Prostate gland (tissue), 2 donors: ENCODE measurements around the gene SLC37A4. TPM values are rescaled to one million over a fixed set of nuclear protein-coding genes. Genes with fewer than 3 reads are reported as not detected.

ENCODE experiments used
- DNase-seq: peaks from one replicate; pipeline ENCODE4 v3.0.0-alpha.2; 2019; ENCODE audit warnings: low spot score
- H3K27ac ChIP-seq, 2 donors: fragments of 200-600 bp; sonication (generic); 2 replicates each; pipeline ENCODE4 v1.5.1; 2017 to 2019
- H3K27me3 ChIP-seq: fragments of 200-600 bp; sonication (generic); replicated peaks from 2 replicates; pipeline ENCODE4 v1.5.1; 2019; ENCODE audit not compliant: insufficient read depth
- H3K36me3 ChIP-seq, 2 donors: fragments of 200-600 bp; sonication (generic); 1 replicate in 1 of 2; 2 replicates in 1 of 2; pipeline versions ENCODE4 v1.5.1 to v1.8.1; 2017 to 2019
- H3K4me1 ChIP-seq: fragments of 200-600 bp; sonication (generic); replicated peaks from 2 replicates; pipeline ENCODE4 v1.5.1; 2019
- H3K4me3 ChIP-seq, 2 donors: fragments of 200-600 bp; sonication (generic); 2 replicates each; pipeline ENCODE4 v1.5.1; 2017 to 2019
- H3K9me3 ChIP-seq: fragments of 200-600 bp; sonication (generic); 2 replicates; pipeline ENCODE4 v1.5.1; 2017
- POLR2A ChIP-seq: fragments of 450-650 bp; IDR thresholded peaks from one replicate; pipeline ENCODE4 v1.6.1; 2016; ENCODE audit warnings: antibody characterized with exemption, mild to moderate bottlenecking
- POLR2AphosphoS5 ChIP-seq: sonication (generic); formaldehyde crosslinking; IDR thresholded peaks from one replicate; pipeline ENCODE4 v1.6.1; 2017; ENCODE audit warnings: antibody characterized with exemption
- WGBS: methylation state at CpG from one replicate; pipeline ENCODE4 v1.1.5; 2018; 5-methylcytosine and 5-hydroxymethylcytosine counted together
- intact Hi-C: fragments of 100-400 bp; cut with DNase I; formaldehyde crosslinking; loops from one replicate; pipeline ENCODE4 v1.14.2; 2022
- total RNA-seq, 2 donors: library from RNA; depleted of rRNA; stranded (reverse); fragments of >200 nt; gene quantifications; one replicate each; pipeline ENCODE4 v1.1.0, GENCODE V29; 2016
- TF ChIP-seq, protein P1 (sequence below), 4 experiments: fragments of 200-600 bp in 2 of 4; fragments of 450-650 bp in 2 of 4; sonication (generic) in 2 of 4; IDR thresholded peaks; 1 replicate in 3 of 4; 2 replicates in 1 of 4; pipeline ENCODE4 v1.5.1; 2016 to 2019; ENCODE audit warnings: antibody characterized with exemption in 4 of 4, mild to moderate bottlenecking in 2 of 4, moderate library complexity in 2 of 4

The SLC37A4 gene
- total RNA-seq, 2 donors from 2014 or later, result 36.2 to 58.7 TPM

DNA sequence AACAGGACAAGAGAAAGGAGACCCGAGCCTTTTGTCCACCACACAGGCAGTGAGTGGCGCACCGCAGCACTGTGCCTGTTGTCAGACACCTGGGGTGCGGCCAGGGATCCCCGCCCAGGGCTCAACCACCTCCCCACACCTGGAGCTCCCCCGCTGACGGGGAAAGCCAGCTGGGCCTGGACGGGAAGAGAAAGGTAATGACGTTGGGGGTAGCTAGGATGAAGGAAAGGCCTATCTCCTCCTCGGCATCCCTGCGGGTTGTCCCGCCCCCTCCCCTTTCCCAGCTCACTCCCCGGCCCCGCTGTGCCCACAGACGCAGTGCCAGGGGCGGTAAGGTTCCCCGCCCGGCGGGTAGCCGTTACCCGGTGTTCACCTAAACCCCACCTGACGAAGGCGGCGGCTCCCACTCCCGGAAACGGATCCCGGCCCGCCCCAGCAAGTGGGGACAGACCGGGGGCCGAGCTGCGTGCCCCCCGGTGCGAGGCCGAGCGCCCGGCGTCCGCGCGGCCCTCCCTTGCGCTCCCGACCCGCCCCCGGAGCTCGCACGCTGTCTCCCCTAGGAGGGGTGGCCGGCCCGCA, 25.8 kb upstream of the SLC37A4 start:
- intact Hi-C loops, result no loop called here

DNA sequence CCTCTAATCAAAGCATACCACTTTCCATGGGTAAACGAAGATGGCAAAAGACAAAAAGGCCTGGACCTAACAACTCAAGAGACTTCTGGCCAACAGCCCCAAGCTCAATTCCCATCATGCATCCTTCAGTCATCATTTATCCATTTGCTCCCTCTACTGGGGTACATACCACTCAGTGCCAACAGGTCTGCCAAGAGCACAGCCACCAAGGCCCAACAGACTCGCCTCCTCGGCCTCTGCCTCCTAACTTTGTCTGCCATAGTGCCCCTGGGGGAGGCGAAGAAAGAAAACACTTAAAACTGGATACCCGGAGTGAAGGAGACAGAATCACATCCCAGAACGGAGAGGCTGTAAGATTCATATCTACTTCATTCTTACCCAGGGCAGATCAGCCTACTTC, 25.2 kb upstream of the SLC37A4 start:
- Histone ChIP-seq H3K27me3 (no peaks in the 10 kb centered on the region), H3K36me3 (peaks cover 8 to 13% of the 10 kb centered on the region in 2 donors), H3K4me3 (peak overlapping the region; percentile 57 to 77), H3K9me3 (no peaks in the 10 kb centered on the region), H3K4me1 (peaks cover 5% of the 10 kb centered on the region), H3K27ac (peak overlapping the region in 1 of 2 donors; percentile 78)
- intact Hi-C loops, result no loop called here
- no peak for DNase-seq
- whole genome bisulfite sequencing, result 27% methylated on average over 6 of the region's 6 CpGs
- TF ChIP-seq POLR2A, result no peak
- TF ChIP-seq POLR2AphosphoS5, result no peak
- TF ChIP-seq, protein P1, sequence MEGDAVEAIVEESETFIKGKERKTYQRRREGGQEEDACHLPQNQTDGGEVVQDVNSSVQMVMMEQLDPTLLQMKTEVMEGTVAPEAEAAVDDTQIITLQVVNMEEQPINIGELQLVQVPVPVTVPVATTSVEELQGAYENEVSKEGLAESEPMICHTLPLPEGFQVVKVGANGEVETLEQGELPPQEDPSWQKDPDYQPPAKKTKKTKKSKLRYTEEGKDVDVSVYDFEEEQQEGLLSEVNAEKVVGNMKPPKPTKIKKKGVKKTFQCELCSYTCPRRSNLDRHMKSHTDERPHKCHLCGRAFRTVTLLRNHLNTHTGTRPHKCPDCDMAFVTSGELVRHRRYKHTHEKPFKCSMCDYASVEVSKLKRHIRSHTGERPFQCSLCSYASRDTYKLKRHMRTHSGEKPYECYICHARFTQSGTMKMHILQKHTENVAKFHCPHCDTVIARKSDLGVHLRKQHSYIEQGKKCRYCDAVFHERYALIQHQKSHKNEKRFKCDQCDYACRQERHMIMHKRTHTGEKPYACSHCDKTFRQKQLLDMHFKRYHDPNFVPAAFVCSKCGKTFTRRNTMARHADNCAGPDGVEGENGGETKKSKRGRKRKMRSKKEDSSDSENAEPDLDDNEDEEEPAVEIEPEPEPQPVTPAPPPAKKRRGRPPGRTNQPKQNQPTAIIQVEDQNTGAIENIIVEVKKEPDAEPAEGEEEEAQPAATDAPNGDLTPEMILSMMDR (IDR thresholded peaks at IDR 0.05), result no peak

More for the DNA sequence above, 25.8 kb upstream of the SLC37A4 start:
- H3K36me3 ChIP-seq, result peaks cover 7 to 8% of the 10 kb centered on the region in 2 donors
- H3K4me1 ChIP-seq, result peaks cover 5% of the 10 kb centered on the region
- H3K27ac ChIP-seq, result peak overlapping the region; percentile 58 to 78
- peak overlapping the region; percentile 57 to 77 for H3K4me3 ChIP-seq
- no peak for DNase-seq
- 1% methylated on average over 46 of the region's 48 CpGs for WGBS
- H3K27me3 ChIP-seq, result no peaks in the 10 kb centered on the region
- no peak for TF ChIP-seq POLR2AphosphoS5
- TF ChIP-seq, protein P1 (IDR thresholded peaks at IDR 0.05), result no peak
- H3K9me3 ChIP-seq, result no peaks in the 10 kb centered on the region

DNA sequence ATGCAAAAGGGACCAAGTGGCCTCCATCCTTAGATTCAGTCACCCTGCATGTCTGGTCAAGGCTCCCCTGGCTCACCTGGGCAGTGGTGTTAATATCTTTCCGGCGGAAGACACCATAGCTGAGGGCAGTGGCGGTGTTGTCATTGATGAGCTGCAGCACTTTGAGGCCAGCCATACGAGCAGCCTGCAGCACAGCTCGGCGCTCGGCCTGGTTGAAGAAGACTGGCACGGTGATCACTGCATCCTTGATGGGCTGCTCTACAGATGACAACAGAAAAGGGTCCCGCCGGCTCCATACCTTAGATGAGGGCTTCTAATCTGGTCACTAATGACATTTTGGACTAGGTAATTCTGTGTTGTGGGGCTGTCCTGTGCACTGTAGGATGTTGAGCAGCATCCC, 23.7 kb upstream of the SLC37A4 start:
- 82% methylated on average over 8 of the region's 10 CpGs for WGBS
- peaks cover 8 to 13% of the 10 kb centered on the region in 2 donors for H3K36me3 ChIP-seq

DNA sequence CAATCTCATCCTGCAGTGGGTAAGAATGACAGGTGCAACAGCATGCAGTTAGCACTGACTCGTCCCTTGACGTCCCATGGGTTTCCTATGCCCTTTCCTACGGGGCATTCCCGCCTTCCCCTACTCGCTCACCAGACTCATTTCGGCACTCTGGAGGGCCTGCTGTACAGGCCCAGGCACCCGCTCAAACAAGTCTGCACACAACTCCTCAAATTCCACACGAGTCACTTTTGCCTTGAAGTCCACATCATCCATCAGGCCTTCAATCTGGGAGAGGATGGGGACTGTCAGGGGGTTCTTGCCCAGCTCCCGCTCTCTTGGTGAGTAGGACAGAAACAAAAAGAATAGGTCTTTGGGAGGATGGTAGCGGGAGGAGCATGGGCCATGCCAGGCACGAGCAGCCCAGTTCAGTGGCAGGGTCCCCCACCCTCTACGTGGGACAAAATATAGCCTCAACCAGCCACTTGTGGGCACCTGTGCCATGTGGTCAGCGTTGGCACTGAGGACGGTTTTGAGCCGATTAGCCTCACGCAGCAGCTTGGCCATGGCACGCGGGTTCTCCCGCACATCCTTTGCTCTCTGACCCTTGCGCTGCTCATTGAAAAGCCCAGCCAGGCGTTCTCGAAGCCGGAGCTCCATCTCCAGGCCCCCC, 21.6 kb upstream of the SLC37A4 start:
- Histone ChIP-seq H3K4me3 (no peak overlapping the region), H3K36me3 (peaks cover 16 to 26% of the 10 kb centered on the region in 2 donors)
- no peak for TF ChIP-seq POLR2A
- TF ChIP-seq, protein P1 (IDR thresholded peaks at IDR 0.05), result no peak
- no peak for TF ChIP-seq POLR2AphosphoS5

More for the DNA sequence above, 23.7 kb upstream of the SLC37A4 start:
- H3K27ac ChIP-seq, result no peak overlapping the region
- H3K4me1 ChIP-seq, result peaks cover 5% of the 10 kb centered on the region
- no peaks in the 10 kb centered on the region for H3K27me3 ChIP-seq
- DNase-seq, result no peak
- no peaks in the 10 kb centered on the region for H3K9me3 ChIP-seq
- H3K4me3 ChIP-seq, result no peak overlapping the region
- TF ChIP-seq POLR2AphosphoS5 (no peak), POLR2A (no peak)
- TF ChIP-seq, protein P1 (IDR thresholded peaks at IDR 0.05), result no peak
- intact Hi-C loops, result no loop called here

More for the DNA sequence above, 21.6 kb upstream of the SLC37A4 start:
- intact Hi-C loops, result no loop called here
- H3K4me1 ChIP-seq, result no peaks in the 10 kb centered on the region
- no peaks in the 10 kb centered on the region for H3K9me3 ChIP-seq
- DNase-seq, result no peak
- no peaks in the 10 kb centered on the region for H3K27me3 ChIP-seq
- H3K27ac ChIP-seq, result no peak overlapping the region
- 87% methylated on average over 23 of the region's 23 CpGs for WGBS
